ENCODE measurements around the gene OR5J2. TPM values are rescaled to one million over a fixed set of nuclear protein-coding genes. Genes with fewer than 3 reads are reported as not detected.
"Not testable (repeated sequence)": the region's sequence is repeated elsewhere in the genome, so short reads cannot be mapped to it uniquely, and the experiment has no call there.

The OR5J2 gene
- not detected in 2 replicates for total RNA-seq (2014; rRNA removed)
- not detected for polyA plus RNA-seq (2012)

- DNase-seq (ENCODE audit: low read depth), result no peak
Observed at GRCh38 chr11:56176318-56176717, at the start of gene OR5J2. TSS of gene OR5J2 (plus strand) at chr11:56176618. CDS start at chr11:56176618, 0 bp downstream.

GRCh38 chr11:56140151-56140661 is 36.2 kb upstream of the OR5J2 start, which contains the start of gene OR8J3:
TSS of gene OR8J3 (minus strand) at chr11:56140201. CDS start at chr11:56137718, 2,483 bp downstream.
- no peak for DNase-seq (ENCODE audit: low read depth)

DNA sequence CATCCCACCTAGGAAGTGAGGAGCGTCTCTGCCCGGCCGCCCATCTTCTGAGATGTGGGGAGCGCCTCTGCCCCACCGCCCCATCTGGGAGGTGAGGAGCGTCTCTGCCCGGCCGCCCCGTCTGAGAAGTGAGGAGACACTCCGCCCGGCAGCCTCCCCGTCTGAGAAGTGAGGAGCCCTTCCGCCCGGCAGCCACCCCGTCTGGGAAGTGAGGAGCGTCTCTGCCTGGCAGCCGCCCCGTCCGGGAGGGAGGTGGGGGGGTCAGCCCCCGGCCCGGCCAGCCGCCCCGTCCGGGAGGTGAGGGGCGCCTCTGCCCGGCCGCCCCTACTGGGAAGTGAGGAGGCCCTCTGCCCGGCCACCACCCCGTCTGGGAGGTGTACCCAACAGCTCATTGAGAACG is 32.7 kb upstream of the OR5J2 start:
- not testable (repeated sequence) for DNase-seq (ENCODE audit: low read depth)

DNA sequence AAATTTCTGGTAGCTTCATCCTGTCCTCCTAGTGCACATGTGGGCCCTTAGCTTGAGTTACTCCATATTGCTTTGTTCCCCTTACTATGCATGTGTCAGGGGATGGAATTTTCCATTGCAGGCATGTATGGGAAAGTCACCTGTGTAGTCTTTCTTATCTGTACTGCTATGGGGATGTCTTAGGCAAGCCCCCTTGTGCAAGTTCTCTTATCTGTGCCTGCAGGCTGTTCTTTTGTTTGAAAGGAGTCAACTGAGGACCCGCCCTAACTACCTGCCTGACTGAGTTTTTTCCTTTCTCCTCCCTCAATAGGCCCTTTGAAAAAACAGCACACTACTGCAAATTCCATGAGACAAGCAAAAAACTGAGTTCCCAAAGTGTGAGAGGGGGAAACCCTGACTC is 25.0 kb upstream of the OR5J2 start:
- no peak for DNase-seq (ENCODE audit: low read depth)

GRCh38 chr11:56152333-56152732 is 24.1 kb upstream of the OR5J2 start:
- no peak for DNase-seq (ENCODE audit: low read depth)

- no peak for DNase-seq (ENCODE audit: low read depth)
Observed at GRCh38 chr11:56160217-56160616, 16.2 kb upstream of the OR5J2 start, which contains the start of gene OR8K5. TSS of gene OR8K5 (minus strand) at chr11:56160317. CDS start at chr11:56160317, 0 bp downstream.

DNA sequence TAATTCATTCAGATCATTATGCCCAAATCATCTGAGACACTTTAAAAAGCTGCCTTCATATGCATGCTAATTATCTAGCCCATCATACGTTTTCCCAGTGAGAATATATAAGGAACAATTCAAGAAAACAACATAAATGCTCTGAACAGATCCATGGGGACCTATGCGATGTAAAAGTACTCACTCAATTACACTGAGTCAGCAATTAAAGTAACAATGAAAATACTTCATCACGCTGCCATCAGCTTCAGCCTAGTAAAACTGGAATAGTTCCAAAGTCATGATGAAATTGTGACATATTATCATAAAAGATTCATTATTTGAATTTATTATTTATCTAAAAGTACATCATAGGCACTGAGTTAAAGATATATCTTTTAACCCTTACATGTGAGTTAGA is 12.6 kb upstream of the OR5J2 start:
- no peak for DNase-seq (ENCODE audit: low read depth)

DNA sequence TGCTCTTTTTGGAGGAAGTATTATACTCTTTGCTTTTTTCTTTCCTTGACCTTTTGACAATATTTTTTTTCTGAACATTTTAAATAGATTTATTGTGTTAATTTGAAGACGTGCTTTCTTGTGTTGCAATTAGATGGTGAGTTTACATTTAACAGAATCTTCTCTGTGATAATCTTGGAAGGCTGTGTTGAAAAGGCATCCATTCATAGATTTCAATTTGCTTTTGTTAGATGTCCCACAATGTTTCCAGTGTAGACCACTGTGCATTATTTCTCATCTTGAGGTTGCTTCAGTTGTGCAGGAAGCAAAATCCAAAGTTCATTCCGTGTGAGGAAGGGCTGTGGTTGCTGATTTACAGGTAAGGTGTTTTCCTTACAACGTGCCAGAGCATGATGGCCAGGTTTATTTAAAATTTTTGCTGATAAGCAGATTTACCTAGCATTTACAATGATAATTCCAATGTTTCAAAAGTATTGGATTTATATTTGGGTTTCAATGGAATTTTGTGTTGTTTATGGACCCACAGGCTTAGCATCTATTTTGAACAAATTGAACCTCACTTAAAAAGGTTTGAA is 4.1 kb upstream of the OR5J2 start:
- DNase-seq (ENCODE audit: low read depth), result no peak

- DNase-seq (ENCODE audit: low read depth), result no peak
Observed at GRCh38 chr11:56183459-56183858, 7.0 kb downstream of the OR5J2 start.

DNA sequence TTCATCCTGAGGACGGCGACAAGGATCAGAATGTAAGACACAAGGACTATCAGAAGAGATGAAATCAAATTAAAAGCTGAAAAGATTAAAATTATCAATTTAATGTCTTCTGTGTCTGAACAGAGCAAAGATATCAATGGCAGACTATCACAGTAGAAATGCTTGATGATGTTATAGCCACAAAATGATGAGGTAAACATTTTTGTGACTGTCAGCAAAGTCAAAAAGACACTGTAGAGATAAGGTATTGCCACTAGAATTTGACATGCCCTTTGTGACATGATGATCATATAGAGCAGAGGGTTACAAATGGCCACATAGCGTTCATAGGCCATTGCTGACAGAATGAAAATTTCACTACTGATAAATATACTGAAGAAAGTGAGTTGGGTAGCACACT is 12.2 kb downstream of the OR5J2 start:
- no peak for DNase-seq (ENCODE audit: low read depth)

DNA sequence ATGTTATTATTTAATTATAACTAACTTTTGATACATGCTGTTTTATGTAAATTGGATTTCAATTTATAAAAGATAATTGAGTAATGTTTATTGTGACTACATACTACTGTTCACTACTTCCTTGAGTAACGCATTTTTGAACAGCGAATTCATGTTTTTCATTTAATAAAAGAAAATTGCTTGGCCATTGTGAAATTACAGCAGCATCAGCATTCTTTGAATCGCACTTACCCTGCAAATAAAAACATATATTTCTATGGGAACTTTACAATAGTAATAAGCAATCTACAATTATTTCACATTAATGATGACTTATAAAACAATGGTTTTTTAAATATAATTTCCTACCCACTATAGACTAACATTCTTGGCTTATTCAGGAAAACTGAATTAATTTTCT is 20.3 kb downstream of the OR5J2 start:
- DNase-seq (ENCODE audit: low read depth), result no peak

DNA sequence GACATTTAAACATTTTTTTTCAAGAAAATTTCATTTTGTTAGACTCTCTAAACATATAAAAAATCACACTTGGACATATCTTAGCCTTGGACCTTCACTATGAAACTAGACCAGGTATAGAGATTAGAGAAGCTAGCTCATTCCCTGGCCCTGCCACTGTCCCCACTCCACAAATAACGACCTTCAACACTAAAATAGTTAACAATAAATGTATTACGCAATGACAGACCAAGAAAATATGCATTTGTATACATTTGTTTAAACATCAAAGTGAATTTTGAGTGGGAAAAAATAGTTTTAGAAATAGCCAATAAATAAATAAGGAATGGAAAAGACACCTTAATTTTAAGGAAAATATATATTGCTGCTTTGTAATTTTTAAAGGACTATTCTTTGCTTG is 20.9 kb downstream of the OR5J2 start:
- DNase-seq (ENCODE audit: low read depth), result no peak

DNA sequence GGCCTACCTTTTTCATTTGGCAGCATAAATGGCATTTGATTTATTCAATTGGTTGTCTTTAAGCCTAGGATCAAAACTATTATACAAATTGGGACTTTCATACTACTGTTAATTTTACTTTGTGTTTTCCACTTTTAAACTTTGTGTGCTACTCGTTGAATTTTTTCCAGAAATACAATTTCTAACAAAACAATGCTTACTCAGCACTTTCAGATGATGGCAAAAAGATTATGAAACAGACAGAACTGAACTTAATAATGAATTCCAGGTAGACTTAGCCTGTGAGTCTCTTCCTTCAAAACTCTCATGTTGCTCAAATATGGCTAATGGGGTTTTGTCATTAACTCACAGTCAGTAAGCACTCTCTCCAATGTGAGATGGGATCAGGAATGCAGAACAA is 31.4 kb downstream of the OR5J2 start:
- no peak for DNase-seq (ENCODE audit: low read depth)

DNA sequence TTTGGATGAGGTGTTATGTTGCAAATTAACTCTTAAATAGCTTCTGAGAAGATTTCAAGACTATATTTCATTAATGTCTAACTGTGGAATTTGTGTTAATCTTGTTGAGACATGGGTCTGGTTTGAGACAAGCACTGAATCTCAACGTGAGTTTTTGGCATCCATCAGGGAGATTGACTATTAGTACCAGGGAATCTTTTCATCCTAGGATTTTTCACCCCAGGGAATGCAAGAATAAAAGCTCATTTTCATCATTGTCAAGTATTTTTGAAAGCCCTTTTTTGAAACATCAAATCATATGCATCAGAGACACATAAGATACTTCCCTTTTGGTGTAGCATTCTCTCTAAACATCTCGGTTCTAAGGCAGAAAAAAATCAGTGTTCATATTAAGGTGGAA is 38.1 kb downstream of the OR5J2 start:
- DNase-seq (ENCODE audit: low read depth), result no peak

DNA sequence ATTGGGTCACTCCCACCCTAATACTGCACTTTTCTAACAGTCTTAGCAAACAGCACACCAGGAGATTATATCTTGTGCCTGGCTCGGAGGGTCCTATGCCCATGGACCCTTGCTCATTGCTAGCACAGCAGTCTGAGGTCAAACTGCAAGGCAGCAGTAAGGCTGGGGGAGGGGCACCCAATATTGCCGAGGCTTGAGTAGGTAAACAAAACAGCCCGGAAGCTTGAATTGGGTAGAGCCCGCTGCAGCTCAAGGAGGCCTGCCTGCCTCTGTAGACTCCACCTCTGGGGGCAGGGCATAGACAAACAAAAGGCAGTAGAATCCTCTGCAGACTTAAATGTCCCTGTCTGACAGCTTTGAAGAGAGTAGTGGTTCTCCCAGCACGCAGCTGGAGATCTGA is 43.3 kb downstream of the OR5J2 start:
- DNase-seq (ENCODE audit: low read depth), result not testable (repeated sequence)

Other genes starting within 250 kb of the OR5J2 start
- gene OR5I1, start 240.2 kb upstream of the OR5J2 start, total RNA-seq (2014; rRNA removed), result not detected in 2 replicates
- not detected in 2 replicates for gene OR10AG1, start 206.7 kb upstream of the OR5J2 start, total RNA-seq (2014; rRNA removed)
- gene OR5F1, start 182.0 kb upstream of the OR5J2 start, total RNA-seq (2014; rRNA removed), result not detected in 2 replicates
- not detected in 2 replicates for gene OR5AS1, start 149.0 kb upstream of the OR5J2 start, total RNA-seq (2014; rRNA removed)
- gene OR8I2, start 83.3 kb upstream of the OR5J2 start, total RNA-seq (2014; rRNA removed), result not detected in 2 replicates
- gene OR8H2, start 72.9 kb upstream of the OR5J2 start, total RNA-seq (2014; rRNA removed), result not detected in 2 replicates
- not detected in 2 replicates for gene OR8H3, start 54.2 kb upstream of the OR5J2 start, total RNA-seq (2014; rRNA removed)
- not detected in 2 replicates for gene OR8J3, start 36.4 kb upstream of the OR5J2 start, total RNA-seq (2014; rRNA removed)
- not detected in 2 replicates for gene OR8K5, start 16.3 kb upstream of the OR5J2 start, total RNA-seq (2014; rRNA removed)
- not detected in 2 replicates for gene OR5T2, start 57.6 kb downstream of the OR5J2 start, total RNA-seq (2014; rRNA removed)
- not detected in 2 replicates for gene OR5T3, start 75.6 kb downstream of the OR5J2 start, total RNA-seq (2014; rRNA removed)
- gene OR5T1, start 97.5 kb downstream of the OR5J2 start, total RNA-seq (2014; rRNA removed), result not detected in 2 replicates
- gene OR8H1, start 115.6 kb downstream of the OR5J2 start, total RNA-seq (2014; rRNA removed), result not detected in 2 replicates
- not detected in 2 replicates for gene OR8K3, start 138.5 kb downstream of the OR5J2 start, total RNA-seq (2014; rRNA removed)
- gene OR8K1, start 169.4 kb downstream of the OR5J2 start, total RNA-seq (2014; rRNA removed), result not detected in 2 replicates
- gene OR8J1, start 177.7 kb downstream of the OR5J2 start, total RNA-seq (2014; rRNA removed), result not detected in 2 replicates
- gene OR8U1, start 199.0 kb downstream of the OR5J2 start, total RNA-seq (2014; rRNA removed), result not detected in 2 replicates
- gene OR5AL1, start 236.1 kb downstream of the OR5J2 start, total RNA-seq (2014; rRNA removed), result not detected in 2 replicates